ENCODE measurements around the gene ST7.

ST7 gene

GRCh38 chr7:117048882-117049281 lies 95.6 kb downstream of the ST7 start:
- DNase-seq (ENCODE audit: insufficient read length, low spot score) (no peak), FAIRE-seq (no peak)
- no peak for TF ChIP-seq POLR2A (IDR thresholded peaks at IDR 0.05; ENCODE audit: low read depth, low read length)

DNA sequence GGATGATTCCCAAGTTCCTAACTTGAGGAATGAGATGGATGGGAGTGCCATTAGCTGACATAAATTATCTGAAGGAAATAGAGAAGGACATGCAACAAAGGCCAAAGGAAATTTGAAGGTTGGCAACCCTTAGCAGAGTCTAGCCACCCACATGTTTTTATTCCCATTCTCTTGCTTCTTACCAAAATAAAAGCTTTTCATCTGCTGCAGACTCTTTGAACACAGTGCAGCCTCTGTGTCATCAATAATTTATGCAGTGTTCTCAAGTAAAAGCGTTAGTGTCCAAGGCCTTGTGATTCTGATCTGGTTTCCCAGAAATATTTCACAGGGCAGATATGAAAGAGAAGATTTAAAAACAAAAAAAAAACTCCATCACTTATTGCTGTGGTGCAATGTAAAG lies 98.5 kb downstream of the ST7 start:
- DNase-seq (ENCODE audit: insufficient read length, low spot score): no peak
- FAIRE-seq: no peak
- TF ChIP-seq POLR2A (IDR thresholded peaks at IDR 0.05; ENCODE audit: low read depth, low read length): no peak

- TF ChIP-seq POLR2A (IDR thresholded peaks at IDR 0.05; ENCODE audit: low read depth, low read length): no peak
- FAIRE-seq (no peak), DNase-seq (ENCODE audit: insufficient read length, low spot score) (no peak)
Measured at GRCh38 chr7:117053432-117053831, 100.1 kb downstream of the ST7 start.

DNA sequence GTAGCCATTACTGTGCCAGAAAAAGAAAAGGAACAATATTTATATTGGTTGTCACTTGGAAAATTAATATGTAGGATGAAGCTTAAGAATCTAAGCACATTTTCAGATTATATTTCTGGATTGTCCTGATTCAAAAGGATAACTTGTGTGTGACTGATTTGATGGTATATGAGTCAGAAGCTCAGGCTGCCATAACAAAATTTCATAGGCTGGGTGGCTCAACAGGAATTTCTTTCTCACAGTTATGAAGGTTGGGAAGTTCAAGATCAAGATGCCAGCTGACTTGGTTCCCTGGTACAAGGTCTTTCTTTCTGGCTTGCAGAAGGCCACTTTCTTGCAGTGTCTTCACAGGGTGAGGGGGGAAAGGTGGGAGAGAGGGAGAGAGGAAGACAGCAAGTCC lies 108.5 kb downstream of the ST7 start:
- FAIRE-seq (peak; percentile 87), DNase-seq (ENCODE audit: insufficient read length, low spot score) (no peak)
- TF ChIP-seq POLR2A (IDR thresholded peaks at IDR 0.05; ENCODE audit: low read depth, low read length): no peak

- TF ChIP-seq POLR2A (IDR thresholded peaks at IDR 0.05; ENCODE audit: low read depth, low read length): no peak
- DNase-seq (ENCODE audit: insufficient read length, low spot score) (no peak), FAIRE-seq (no peak)
Measured at GRCh38 chr7:117062300-117062699, 109.0 kb downstream of the ST7 start.

- no peak for FAIRE-seq
- no peak for TF ChIP-seq POLR2A (IDR thresholded peaks at IDR 0.05; ENCODE audit: low read depth, low read length)
- no peak for DNase-seq (ENCODE audit: insufficient read length, low spot score)
Measured at GRCh38 chr7:117064688-117065087, 111.4 kb downstream of the ST7 start.

GRCh38 chr7:117065571-117066150 lies 112.4 kb downstream of the ST7 start:
- DNase-seq (ENCODE audit: insufficient read length, low spot score) (no peak), FAIRE-seq (peak; percentile 15)
- TF ChIP-seq POLR2A (IDR thresholded peaks at IDR 0.05; ENCODE audit: low read depth, low read length): no peak

DNA sequence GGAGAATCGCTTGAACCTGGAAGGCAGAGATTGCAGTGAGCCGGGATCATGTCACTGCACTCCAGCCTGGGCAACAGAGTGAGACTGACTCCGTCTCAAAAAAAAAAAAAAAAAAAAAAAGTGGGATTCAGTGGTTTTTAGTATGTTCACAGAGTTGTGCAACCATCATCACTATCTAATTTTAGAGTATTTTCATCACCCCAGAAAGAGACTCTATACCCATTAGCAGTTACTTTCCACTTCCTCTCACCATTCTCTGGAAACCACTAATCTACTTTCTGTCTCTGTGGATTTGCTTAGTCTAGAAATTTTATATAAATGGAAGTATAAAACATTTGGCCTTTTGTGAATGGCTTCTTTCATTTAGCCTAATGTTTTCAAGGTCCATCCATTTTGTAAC lies 113.4 kb downstream of the ST7 start:
- TF ChIP-seq POLR2A (IDR thresholded peaks at IDR 0.05; ENCODE audit: low read depth, low read length): no peak
- FAIRE-seq (no peak), DNase-seq (ENCODE audit: insufficient read length, low spot score) (no peak)

GRCh38 chr7:117067340-117067739 lies 114.0 kb downstream of the ST7 start:
- no peak for TF ChIP-seq POLR2A (IDR thresholded peaks at IDR 0.05; ENCODE audit: low read depth, low read length)
- FAIRE-seq: no peak
- DNase-seq (ENCODE audit: insufficient read length, low spot score): no peak

GRCh38 chr7:117068511-117069145 lies 115.3 kb downstream of the ST7 start:
- no peak for TF ChIP-seq POLR2A (IDR thresholded peaks at IDR 0.05; ENCODE audit: low read depth, low read length)
- no peak for DNase-seq (ENCODE audit: insufficient read length, low spot score)
- no peak for FAIRE-seq

DNA sequence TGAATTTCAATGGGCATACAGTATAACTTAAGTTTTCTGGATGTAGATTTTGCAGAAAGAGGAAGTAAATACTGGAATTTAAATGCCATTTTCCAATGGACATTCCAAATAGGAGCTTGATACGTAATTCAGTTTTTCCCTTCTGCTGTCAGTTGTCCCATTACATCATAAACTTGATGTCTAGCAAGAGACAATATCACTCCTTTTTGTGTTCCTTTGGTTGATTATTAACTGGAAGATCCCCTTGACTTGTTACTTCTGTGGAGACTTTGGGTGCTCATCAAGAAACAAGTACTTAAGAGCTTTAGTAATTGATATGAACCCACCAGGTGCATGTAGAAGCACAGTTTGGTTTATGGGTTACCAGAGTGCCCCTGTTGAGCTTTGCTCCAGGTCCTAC lies 116.1 kb downstream of the ST7 start:
- FAIRE-seq: no peak
- TF ChIP-seq POLR2A (IDR thresholded peaks at IDR 0.05; ENCODE audit: low read depth, low read length): no peak

DNA sequence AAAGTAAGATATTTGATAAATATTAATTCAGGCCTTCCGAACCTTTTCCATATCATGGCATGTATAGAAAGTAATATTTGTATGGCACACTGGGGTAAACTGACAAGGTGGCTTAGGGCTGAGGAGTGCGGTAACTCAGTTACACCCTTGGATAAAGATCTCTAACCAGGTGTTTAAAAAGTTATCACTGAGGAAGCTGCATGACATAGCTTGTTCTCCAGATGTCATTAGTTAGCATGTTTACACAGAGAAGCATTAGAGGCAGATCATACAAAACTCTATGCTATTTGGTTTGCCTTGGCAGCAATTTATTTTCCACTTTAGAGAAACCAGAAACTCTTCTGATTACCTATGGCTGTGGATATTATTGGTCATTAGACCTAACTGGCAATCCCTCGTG lies 118.2 kb downstream of the ST7 start:
- no peak for TF ChIP-seq POLR2A (IDR thresholded peaks at IDR 0.05; ENCODE audit: low read depth, low read length)
- no peak for FAIRE-seq
- DNase-seq (ENCODE audit: insufficient read length, low spot score): no peak

More for the DNA sequence above, 116.1 kb downstream of the ST7 start:
- no peak for DNase-seq (ENCODE audit: insufficient read length, low spot score)

DNA sequence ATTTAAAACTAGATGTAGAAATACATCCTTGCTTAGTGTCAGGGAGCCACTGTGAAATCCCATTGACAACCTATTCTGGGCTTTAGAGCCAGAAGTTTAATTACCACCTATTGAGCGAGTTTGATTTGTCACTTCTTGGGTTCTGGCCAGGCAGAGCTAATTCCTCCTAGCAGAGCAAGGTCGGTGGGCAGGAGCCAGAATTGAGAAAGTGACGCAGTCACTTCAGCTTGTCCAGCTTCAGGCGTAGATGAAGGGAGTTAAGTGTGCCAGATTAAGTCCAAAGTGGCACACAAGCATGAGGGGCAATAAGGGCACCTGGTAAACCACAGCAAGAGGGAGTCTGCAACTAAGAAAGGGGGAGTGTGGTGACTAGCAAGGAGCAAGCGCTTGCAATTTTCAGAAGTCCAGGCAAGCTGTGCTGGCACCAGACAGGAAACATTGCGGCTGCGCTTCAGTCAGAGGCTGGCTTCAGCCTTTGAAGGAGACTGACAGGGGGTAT lies 119.4 kb downstream of the ST7 start:
- no peak for FAIRE-seq
- DNase-seq (ENCODE audit: insufficient read length, low spot score): no peak
- TF ChIP-seq POLR2A (IDR thresholded peaks at IDR 0.05; ENCODE audit: low read depth, low read length): no peak

- no peak for TF ChIP-seq POLR2A (IDR thresholded peaks at IDR 0.05; ENCODE audit: low read depth, low read length)
- FAIRE-seq: no peak
- no peak for DNase-seq (ENCODE audit: insufficient read length, low spot score)
Measured at GRCh38 chr7:117074378-117074777, 121.1 kb downstream of the ST7 start.

DNA sequence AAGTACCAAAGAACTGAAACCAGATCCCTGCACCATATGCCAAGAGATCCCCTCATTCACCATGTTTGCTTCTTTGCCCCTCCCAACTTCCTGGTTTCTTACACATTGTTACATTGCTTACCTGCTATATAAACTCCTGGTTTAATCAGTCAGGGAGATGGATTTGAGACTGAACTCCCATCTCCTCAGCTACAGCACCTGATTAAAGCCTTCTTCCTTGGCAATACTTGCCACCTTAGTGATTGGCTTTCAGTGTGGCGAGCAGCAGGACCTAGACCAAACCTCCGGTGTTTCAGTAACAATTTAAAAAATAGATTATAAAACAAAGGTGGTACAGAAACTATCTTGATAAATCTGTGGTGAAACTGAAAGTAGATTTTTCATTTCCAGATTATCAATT lies 122.6 kb downstream of the ST7 start:
- no peak for TF ChIP-seq POLR2A (IDR thresholded peaks at IDR 0.05; ENCODE audit: low read depth, low read length)
- FAIRE-seq (no peak), DNase-seq (ENCODE audit: insufficient read length, low spot score) (no peak)
